Measurements from ENCODE around the gene ZNF81.
"Not testable (repeated sequence)": the region's sequence is repeated elsewhere in the genome, so short reads cannot be mapped to it uniquely, and the experiment has no call there.

The ZNF81 gene

DNA sequence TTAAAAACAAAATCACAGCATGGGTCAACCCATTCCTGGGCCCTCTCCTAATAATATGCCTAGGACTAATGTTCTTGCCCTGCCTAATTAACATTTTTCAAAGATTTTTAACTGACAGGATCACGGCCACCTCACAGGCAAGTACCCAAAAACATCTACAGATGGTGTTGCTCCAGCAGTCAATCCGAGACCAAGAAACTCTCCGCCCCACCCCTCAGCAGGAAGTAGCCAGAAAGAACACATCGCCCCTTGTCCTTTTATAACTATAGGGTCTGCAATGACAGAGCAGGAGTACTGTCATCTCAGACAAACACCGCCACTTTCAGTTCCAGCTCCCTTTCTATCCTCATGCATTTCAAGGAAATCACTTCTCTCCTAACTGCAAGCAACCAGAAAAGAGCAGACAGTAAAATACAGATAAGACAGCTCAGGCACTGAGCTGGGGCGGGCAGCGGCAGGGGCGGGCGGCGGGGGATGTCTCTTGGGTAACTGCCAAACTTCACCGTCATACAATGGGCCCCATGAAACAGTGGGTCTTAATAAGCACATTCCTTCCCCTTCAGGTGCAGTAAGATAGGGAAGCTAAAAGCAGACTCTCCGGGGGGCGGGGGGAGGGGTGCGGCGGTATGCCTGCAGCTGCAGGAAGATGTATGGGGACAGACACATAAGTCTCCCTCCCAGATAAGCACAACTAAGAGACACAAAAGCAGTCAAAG lies 99.7 kb downstream of the ZNF81 start:
- no peak for DNase-seq (ENCODE audit: low spot score)

DNA sequence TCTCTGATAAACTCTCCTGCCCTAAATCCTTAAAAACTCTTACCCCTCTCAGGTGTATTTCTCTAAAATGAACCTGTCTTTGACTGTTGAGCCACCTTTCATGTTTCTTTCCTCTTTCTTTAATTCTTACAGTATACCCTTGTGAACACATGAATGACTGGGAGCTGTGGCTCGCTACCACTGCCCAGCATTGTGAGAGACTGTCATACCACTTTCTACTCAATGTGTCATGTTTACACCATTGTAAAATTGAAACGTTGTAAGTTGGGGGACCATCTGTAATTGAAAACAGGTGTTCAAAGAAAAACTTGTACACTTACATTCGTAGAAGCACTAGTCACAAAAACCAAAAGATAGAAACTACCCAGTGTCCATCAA lies 100.2 kb downstream of the ZNF81 start:
- no peak for DNase-seq (ENCODE audit: low spot score)

- DNase-seq (ENCODE audit: low spot score): no peak
Measured at GRCh38 chrX:47940448-47940847, 103.7 kb downstream of the ZNF81 start.

DNA sequence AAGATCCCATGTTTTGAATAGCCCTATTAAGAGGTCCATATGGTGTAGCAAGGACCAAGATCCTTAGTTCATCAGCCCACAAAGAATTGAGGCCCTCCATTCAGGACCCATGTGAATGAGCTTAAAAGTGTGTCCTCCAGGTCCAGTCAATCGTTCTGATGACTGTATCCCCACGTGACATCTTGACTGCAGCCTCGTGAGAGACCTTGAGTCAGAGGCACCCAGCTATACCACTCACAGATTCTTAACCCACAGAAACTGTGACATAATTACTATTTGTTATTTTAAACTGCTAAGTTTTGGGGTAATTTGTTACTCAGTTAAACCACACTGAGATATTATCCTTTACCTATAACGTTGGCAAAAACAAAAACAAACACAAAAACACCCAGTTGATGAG lies 104.7 kb downstream of the ZNF81 start:
- no peak for DNase-seq (ENCODE audit: low spot score)

GRCh38 chrX:47955295-47955694 lies 118.6 kb downstream of the ZNF81 start:
- DNase-seq (ENCODE audit: low spot score): not testable (repeated sequence)

DNA sequence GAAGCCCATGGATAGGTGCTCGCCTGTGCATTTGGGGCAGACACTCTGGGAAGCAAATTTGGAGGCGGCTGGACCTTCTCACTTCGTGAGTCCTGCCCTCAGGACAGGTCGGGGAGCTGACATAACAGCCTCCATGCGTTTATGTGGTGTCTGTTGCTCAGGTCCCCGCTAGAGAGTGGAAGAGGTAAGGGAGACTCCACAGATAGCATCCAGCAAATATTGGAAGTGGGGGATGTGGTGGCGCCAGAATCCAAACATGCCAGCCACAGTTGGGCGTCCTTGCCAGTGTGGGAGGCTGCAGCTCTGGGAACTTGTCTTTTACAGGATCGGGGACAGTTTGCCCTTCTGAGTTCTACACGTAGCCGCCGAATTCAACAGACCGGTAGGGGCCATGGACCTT lies 119.3 kb downstream of the ZNF81 start:
- DNase-seq (ENCODE audit: low spot score): no peak

- DNase-seq (ENCODE audit: low spot score): not testable (repeated sequence)
Measured at GRCh38 chrX:47958206-47958605, 121.5 kb downstream of the ZNF81 start.

DNA sequence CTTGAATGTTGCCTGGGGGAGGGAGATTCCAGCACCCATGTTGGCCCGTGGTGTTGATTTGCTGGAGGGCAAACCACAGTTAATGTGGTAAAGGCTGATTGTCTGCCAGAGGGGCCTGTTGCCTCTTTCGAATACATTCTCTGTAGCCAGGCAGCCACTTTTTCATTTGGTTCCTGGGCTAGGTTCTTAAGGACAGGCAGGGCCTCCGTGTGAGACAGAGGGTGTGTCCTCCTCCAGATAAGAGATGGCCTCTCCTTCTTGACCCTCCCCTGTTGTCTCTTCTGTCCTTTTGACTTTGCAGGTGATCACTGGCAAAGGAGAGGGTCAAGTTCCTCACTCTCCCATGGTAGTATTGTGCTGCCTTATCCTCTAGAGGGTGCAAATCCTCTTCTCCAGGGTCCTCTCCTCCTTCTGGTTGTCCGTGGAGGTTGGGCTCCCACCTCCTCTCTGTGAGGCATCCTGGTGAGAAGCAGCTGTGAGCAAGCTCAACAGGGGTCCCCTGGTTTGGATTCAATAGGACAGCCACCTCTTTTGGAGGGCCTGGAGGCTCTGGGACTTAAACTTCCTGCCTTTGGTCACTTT lies 122.2 kb downstream of the ZNF81 start:
- DNase-seq (ENCODE audit: low spot score): no peak

DNA sequence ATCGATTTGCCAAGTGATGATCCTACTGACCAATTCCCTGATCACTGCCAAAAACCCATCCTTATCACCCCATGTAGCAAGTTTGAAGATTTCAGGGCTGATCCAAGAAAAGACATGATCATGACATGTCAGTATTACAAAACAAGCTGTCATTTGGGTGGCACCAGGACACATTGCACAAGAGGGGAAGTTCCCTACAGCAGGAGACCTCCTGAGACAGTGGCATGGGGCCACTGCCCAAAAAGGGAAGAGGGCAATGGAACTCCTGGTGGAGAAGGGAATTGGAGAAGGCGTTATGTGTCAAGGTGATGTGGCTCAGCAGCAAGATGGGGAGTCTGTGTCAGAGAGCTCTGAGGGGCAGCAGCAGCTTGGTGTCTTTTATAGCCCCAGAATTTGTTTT lies 123.7 kb downstream of the ZNF81 start:
- no peak for DNase-seq (ENCODE audit: low spot score)

- not testable (repeated sequence) for DNase-seq (ENCODE audit: low spot score)
Measured at GRCh38 chrX:47961830-47962229, 125.1 kb downstream of the ZNF81 start.

DNA sequence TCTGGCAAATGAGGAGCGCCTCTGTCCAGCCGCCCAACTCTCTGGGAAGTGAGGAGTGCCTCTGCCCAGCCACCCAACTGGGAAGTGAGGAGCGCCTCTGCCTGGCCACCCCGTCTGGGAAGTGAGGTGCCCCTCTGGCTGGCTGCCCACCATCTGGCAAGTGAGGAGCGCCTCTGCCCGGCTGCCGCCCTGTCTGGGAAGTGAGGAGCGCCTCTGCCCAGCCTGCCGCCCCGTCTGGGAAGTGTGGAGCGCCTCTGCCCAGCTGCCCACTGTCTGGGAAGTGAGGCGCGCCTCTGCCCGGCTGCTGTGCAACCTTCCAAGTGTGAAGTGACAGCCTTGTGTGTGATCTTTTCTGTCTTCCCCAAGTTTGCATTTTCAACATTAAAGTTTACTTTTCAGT lies 128.8 kb downstream of the ZNF81 start:
- DNase-seq (ENCODE audit: low spot score): not testable (repeated sequence)
